Aorta (tissue), 5 donors: ENCODE measurements around the gene KIF1B. TPM values are rescaled to one million over a fixed set of nuclear protein-coding genes. Genes with fewer than 3 reads are reported as not detected.

ENCODE experiments used
- ATAC-seq: fragments of 200-7000 bp; cut with Tn5 transposase; one replicate; pipeline ENCODE4 v1.9.1; 2022; ENCODE audit warnings: moderate library complexity; ENCODE audit not compliant: low FRiP score
- DNase-seq, 2 donors: peaks; one replicate each; pipeline ENCODE4 v3.0.0-alpha.2; 2020
- H3K27ac ChIP-seq, 2 donors: one replicate each; pipeline ENCODE4 v1.5.1; 2013; ENCODE audit warnings: low read length in 2 of 2, mild to moderate bottlenecking in 2 of 2, moderate library complexity in 2 of 2, control low read depth in 1 of 2, inconsistent platforms in 1 of 2, low read depth in 1 of 2
- H3K27me3 ChIP-seq, 2 donors: one replicate each; pipeline ENCODE4 v1.6.1; 2013; ENCODE audit warnings: control low read depth in 1 of 2, low read length in 1 of 2, mild to moderate bottlenecking in 1 of 2, moderate library complexity in 1 of 2; ENCODE audit not compliant: insufficient read depth in 2 of 2, control insufficient read depth in 1 of 2
- H3K36me3 ChIP-seq, 2 donors: one replicate each; pipeline ENCODE4 v1.6.1; 2013; ENCODE audit warnings: control low read depth in 1 of 2, low read length in 1 of 2, mild to moderate bottlenecking in 1 of 2; ENCODE audit not compliant: insufficient read depth in 2 of 2, control insufficient read depth in 1 of 2
- H3K4me1 ChIP-seq, 2 donors: one replicate each; pipeline ENCODE4 v1.6.1; 2013; ENCODE audit warnings: low read length in 2 of 2, control low read depth in 1 of 2, mild to moderate bottlenecking in 1 of 2, moderate library complexity in 1 of 2; ENCODE audit not compliant: insufficient read depth in 2 of 2, control insufficient read depth in 1 of 2
- H3K4me3 ChIP-seq, 2 donors: one replicate each; pipeline ENCODE4 v1.5.1; 2013; ENCODE audit warnings: low read length in 2 of 2, control low read depth in 1 of 2, mild to moderate bottlenecking in 1 of 2
- H3K9me3 ChIP-seq: one replicate; pipeline ENCODE4 v1.6.1; 2013; ENCODE audit warnings: mild to moderate bottlenecking, low read length; ENCODE audit not compliant: control insufficient read depth
- WGBS, 2 donors: extraction: QIAGEN DNeasy Blood & Tissue Kit; methylation state at CpG; one replicate each; pipeline ENCODE4 v1.1.7; 2013; 5-methylcytosine and 5-hydroxymethylcytosine counted together
- intact Hi-C, 2 donors: fragments of 100-400 bp; cut with DNase I; formaldehyde crosslinking; loops; one replicate each; pipeline versions ENCODE4 v1.14.2 to v1.15.0; 2022
- polyA plus RNA-seq, 2 donors: library from polyadenylated mRNA; stranded (reverse); fragments of 200-250 nt; gene quantifications; one replicate each; pipeline ENCODE4 v1.2.3, GENCODE V29; 2013
- total RNA-seq, 2 donors: library from RNA; stranded (reverse); fragmentation: NEBNext Ultra II Directional; extraction: Animal tissue kit (Norgen Biotek cat#: 25700); gene quantifications; one replicate each; pipeline ENCODE4 v1.2.1, GENCODE V29; 2021
- donor health status: healthy with polysubstance abuse.
- donor health status: Bipolar disorder and iron deficiency.
- donor health status: DM: no; HTN: no; CAD: no.
- donor health status: DM: no; HTN: no; CAD: no.
- donor health status: DM: yes; HTN: yes; CAD: no.

KIF1B gene
- total and polyA plus RNA-seq, 4 donors: 7.4 to 67.6 (median 35.1) TPM

DNA sequence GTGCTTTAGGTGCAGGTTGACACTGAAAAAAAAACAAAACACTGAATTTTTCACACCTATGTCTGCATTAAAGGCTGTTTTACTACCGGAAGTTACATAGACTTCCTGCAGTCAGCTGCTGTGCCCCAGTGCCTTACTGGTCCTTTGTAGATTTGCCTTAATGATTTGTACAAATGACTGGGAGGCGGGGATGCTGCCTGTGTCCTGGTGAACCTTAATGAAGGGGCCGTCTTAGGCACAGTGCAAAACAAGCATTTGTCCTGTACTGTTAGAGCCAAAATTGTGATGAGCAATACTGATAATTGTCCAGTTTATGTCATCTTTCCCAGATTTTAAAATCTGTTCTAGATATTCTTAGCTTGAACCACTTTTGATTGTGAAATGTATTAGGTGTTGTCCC is 97.6 kb downstream of the KIF1B start:
- H3K27ac ChIP-seq: no peak overlapping the region

DNA sequence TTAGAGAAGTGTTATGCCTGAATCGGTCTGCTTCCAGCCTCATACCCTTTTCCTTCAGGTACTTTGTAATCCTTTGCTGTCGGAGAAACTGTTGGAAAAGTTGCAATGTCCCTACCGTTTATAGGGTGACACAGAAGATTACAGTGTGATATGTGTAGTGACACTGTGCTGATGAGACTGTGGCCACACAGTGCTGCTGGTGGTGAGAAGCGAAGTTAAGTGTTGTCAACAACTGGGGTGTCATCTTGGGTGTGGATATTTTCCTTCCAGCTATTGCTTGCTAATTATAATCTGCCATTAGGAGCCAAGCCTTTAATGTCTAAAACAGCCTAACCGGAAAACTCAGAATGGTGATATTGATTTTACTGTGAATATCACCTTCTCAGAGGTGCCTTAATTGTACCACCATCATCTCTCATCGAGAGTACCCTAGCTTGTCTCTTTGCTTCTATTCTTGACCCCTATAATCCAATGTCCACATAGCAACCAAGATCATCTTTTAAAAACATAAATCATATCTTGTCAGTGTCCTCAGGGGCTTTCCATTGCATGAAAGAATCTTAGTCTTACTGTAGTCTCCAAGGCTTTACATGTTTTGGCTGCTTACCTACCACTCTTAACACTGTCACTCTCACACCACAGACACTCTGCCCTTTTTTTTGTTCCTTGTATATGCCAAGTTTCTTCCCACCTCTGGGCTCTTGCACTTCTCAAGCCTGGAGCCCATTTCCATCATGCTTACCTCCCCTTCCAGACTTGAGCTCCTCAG is 99.1 kb downstream of the KIF1B start:
- Histone ChIP-seq H3K4me3 (no peak overlapping the region), H3K9me3 (no peaks in the 10 kb centered on the region), H3K27ac (no peak overlapping the region), H3K4me1 (no peaks in the 10 kb centered on the region), H3K27me3 (no peaks in the 10 kb centered on the region), H3K36me3 (peaks cover 0 to 3% of the 10 kb centered on the region in 2 donors)
- intact Hi-C loops: no loop called here
- DNase-seq: no peak
- WGBS, 2 donors: 80 to 82% methylated on average over 6 of the region's 6 CpGs
- no peak for ATAC-seq

More for the DNA sequence above, 97.6 kb downstream of the KIF1B start:
- ATAC-seq: no peak
- intact Hi-C loops: no loop called here
- DNase-seq: no peak
- H3K4me1 ChIP-seq: no peaks in the 10 kb centered on the region
- peaks cover 2 to 8% of the 10 kb centered on the region in 2 donors for H3K36me3 ChIP-seq
- H3K9me3 ChIP-seq: no peaks in the 10 kb centered on the region
- H3K27me3 ChIP-seq: no peaks in the 10 kb centered on the region
- H3K4me3 ChIP-seq: no peak overlapping the region
- 86 to 87% methylated on average over 3 of the region's 3 CpGs for WGBS, 2 donors

DNA sequence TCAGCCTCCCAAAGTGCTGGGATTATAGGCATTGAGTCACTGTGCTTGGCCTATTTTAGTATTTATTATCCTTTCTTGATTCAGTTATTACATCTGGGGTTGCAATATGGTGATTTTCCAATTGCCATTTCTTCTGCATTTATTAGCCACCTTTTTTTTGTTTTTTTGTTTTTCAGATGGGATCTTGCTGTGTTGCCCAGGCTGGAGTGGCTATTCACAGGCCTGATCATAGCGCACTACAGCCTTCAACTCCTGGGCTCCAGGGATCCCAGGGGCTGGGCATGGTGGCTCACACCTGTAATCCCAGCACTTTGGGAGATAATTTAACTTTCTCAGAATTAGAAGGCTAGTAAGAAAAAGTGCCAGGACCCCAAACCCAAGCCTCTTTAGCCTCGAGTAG is 106.4 kb downstream of the KIF1B start:
- DNase-seq: no peak
- no peaks in the 10 kb centered on the region for H3K4me1 ChIP-seq
- WGBS, 2 donors: 95 to 100% methylated on average over 2 of the region's 2 CpGs
- no peaks in the 10 kb centered on the region for H3K27me3 ChIP-seq
- no peak overlapping the region for H3K27ac ChIP-seq
- no peaks in the 10 kb centered on the region for H3K9me3 ChIP-seq
- no peak overlapping the region for H3K4me3 ChIP-seq
- peaks cover 0 to 2% of the 10 kb centered on the region in 2 donors for H3K36me3 ChIP-seq
- no peak for ATAC-seq
- intact Hi-C loops: no loop called here

GRCh38 chr1:10319750-10320149 is 109.4 kb downstream of the KIF1B start:
- no peaks in the 10 kb centered on the region for H3K4me1 ChIP-seq
- no peak overlapping the region for H3K4me3 ChIP-seq
- H3K27me3 ChIP-seq: no peaks in the 10 kb centered on the region
- no peaks in the 10 kb centered on the region for H3K9me3 ChIP-seq
- ATAC-seq (no peak), DNase-seq (no peak)
- WGBS, 2 donors: 91 to 93% methylated on average over 1 of the region's 1 CpG
- peaks cover 2 to 4% of the 10 kb centered on the region in 2 donors for H3K36me3 ChIP-seq
- H3K27ac ChIP-seq: no peak overlapping the region
- intact Hi-C loops: no loop called here

DNA sequence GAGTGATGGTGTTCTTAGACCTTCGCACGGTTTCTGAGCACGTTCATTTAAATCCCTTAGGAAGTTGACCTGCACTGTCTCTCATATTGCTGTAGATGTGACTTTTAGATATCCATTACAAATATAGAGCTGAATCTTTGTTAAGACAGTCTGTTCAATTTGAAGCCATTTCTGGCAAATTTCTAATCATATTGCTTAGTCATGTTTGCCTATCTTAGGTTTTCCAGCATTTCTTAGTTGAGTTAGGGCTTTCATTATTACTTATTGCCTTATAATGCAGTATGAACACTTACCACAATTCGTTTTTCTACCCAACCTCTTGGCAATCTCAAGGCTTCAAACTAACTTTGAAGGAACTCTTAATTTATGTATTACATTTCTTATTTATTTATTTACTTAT is 110.0 kb downstream of the KIF1B start:
- whole genome bisulfite sequencing, 2 donors: 88% methylated on average over 4 of the region's 4 CpGs
- Histone ChIP-seq H3K36me3 (peaks cover 2 to 4% of the 10 kb centered on the region in 2 donors), H3K9me3 (no peaks in the 10 kb centered on the region), H3K27ac (no peak overlapping the region), H3K4me1 (no peaks in the 10 kb centered on the region), H3K27me3 (no peaks in the 10 kb centered on the region), H3K4me3 (no peak overlapping the region)
- intact Hi-C loops: no loop called here
- ATAC-seq: no peak
- DNase-seq: no peak

DNA sequence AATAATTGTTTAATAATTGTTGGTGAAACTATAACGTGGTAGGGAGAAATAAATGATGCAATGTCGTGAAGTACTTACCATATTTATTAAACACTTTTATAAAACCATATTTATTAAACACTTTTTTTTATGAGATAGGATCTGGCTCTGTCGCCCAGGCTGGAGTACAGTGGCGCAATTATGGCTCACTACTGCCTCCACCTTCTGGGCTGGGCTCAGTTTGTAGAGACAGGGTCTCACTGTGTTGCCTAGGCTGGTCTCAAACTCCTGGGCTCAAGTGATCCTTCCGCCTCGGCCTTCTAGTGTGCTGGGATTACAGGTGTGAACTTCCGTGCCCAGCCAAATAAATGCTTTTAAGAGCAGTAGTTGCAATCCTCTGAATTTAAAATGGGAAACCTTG is 112.5 kb downstream of the KIF1B start:
- peaks cover 2 to 7% of the 10 kb centered on the region in 2 donors for H3K36me3 ChIP-seq
- H3K4me3 ChIP-seq: no peak overlapping the region
- no peak for DNase-seq
- no peaks in the 10 kb centered on the region for H3K27me3 ChIP-seq
- WGBS, 2 donors: 95% methylated on average over 7 of the region's 7 CpGs
- intact Hi-C loops: no loop called here
- no peaks in the 10 kb centered on the region for H3K4me1 ChIP-seq
- no peaks in the 10 kb centered on the region for H3K9me3 ChIP-seq
- no peak for ATAC-seq
- H3K27ac ChIP-seq: no peak overlapping the region

GRCh38 chr1:10324627-10325026 is 114.3 kb downstream of the KIF1B start:
- Histone ChIP-seq H3K4me1 (no peaks in the 10 kb centered on the region), H3K27ac (no peak overlapping the region), H3K4me3 (no peak overlapping the region), H3K9me3 (no peaks in the 10 kb centered on the region), H3K36me3 (peaks cover 2 to 10% of the 10 kb centered on the region in 2 donors), H3K27me3 (no peaks in the 10 kb centered on the region)
- ATAC-seq (no peak), DNase-seq (no peak)
- WGBS, 2 donors: 88 to 92% methylated on average over 6 of the region's 6 CpGs
- intact Hi-C loops: no loop called here

DNA sequence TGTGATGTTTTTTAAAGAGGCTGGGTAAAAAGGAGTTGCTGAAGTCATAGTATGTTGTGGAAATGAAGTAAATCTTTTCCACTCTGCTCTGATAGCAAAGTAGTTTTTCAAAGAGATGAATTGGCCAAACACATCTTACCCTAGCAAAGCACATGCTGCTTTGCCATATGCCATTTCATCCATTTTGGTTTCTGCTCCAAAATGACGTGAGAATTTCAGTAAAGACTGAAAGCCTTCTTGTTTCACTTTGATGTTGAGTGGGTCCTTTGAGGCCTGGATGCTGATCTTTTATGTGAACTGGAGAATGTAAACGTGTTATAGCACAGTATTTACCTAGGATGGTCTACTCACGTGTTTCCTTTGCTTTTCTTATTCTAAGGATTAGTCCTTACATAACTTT is 115.2 kb downstream of the KIF1B start:
- Histone ChIP-seq H3K4me1 (no peaks in the 10 kb centered on the region), H3K27ac (no peak overlapping the region), H3K36me3 (peaks cover 2 to 10% of the 10 kb centered on the region in 2 donors), H3K27me3 (no peaks in the 10 kb centered on the region), H3K4me3 (no peak overlapping the region), H3K9me3 (no peaks in the 10 kb centered on the region)
- ATAC-seq (no peak), DNase-seq (no peak)
- 61 to 74% methylated on average over 3 of the region's 3 CpGs for WGBS, 2 donors
- intact Hi-C loops: no loop called here

DNA sequence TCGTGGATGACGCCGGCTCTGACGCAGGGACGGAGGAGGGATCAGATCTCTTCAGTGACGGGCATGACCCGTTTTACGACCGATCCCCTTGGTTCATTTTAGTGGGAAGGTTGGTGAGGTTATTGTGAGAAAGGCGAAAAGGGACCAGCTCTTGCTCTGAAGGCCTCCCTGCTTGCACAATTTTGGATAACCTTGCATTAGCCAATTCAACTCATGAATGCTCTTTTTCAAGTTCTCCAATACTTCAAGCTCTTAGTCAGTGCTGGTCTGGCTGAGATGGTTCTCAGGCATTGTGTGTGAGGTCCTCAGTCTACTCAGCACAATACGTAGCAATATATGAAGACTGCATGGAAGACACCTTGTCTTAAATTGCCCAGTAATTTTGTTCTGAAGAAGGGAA is 115.9 kb downstream of the KIF1B start:
- ATAC-seq (no peak), DNase-seq (no peak)
- intact Hi-C loops: no loop called here
- H3K4me3 ChIP-seq: no peak overlapping the region
- no peaks in the 10 kb centered on the region for H3K27me3 ChIP-seq
- no peak overlapping the region for H3K27ac ChIP-seq
- H3K9me3 ChIP-seq: no peaks in the 10 kb centered on the region
- peaks cover 2 to 10% of the 10 kb centered on the region in 2 donors for H3K36me3 ChIP-seq
- H3K4me1 ChIP-seq: no peaks in the 10 kb centered on the region
- 95 to 96% methylated on average over 11 of the region's 11 CpGs for WGBS, 2 donors
